Mammary epithelial cell (primary cell): Measurements from ENCODE around the gene DOCK8.
"Not testable (repeated sequence)": the region's sequence is repeated elsewhere in the genome, so short reads cannot be mapped to it uniquely, and the experiment has no call there.

Experiments used
- CTCF ChIP-seq, 2 donors: IDR thresholded peaks in 1 of 2; conservative IDR thresholded peaks in 1 of 2; 2 replicates each; pipeline ENCODE4 v1.5.1; 2011 to 2012; ENCODE audit warnings: inconsistent platforms in 2 of 2, low read length in 2 of 2, mild to moderate bottlenecking in 2 of 2, control low read depth in 1 of 2, low read depth in 1 of 2; ENCODE audit not compliant: insufficient read depth in 1 of 2; ENCODE audit errors: extremely low read depth in 1 of 2
- EZH2 ChIP-seq: IDR thresholded peaks from 2 replicates; pipeline ENCODE4 v1.6.1; 2012; ENCODE audit warnings: low read length, inconsistent platforms, borderline replicate concordance

DNA sequence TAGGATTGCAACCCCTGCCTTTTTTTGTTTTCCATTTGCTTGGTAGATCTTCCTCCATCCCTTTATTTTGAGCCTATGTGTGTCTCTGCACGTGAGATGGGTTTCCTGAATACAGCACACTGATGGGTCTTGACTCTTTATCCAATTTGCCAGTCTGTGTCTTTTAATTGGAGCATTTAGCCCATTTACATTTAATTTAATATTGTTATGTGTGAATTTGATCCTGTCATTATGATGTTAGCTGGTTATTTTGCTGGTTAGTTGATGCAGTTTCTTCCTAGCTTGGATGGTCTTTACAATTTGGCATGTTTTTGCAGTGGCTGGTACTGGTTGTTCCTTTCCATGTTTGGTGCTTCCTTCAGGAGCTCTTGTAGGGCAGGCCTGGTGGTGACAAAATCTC, 19.0 kb downstream of the DOCK8 start:
- not testable (repeated sequence) for TF ChIP-seq EZH2; CTCF (conservative IDR thresholded peaks at IDR 0.05 in 1 of 2, IDR thresholded peaks at IDR 0.05 in 1 of 2; ENCODE audit: extremely low read depth in 1 of 2, insufficient read depth in 1 of 2, low read depth in 1 of 2, low read length in 2 of 2)
